ENCODE measurements around the gene ZNF835. TPM values are rescaled to one million over a fixed set of nuclear protein-coding genes. Genes with fewer than 3 reads are reported as not detected.
A peak's percentile ranks its signal among the peaks of the same experiment; 100 is the strongest.

ZNF835 gene
- total RNA-seq, 2 experiments from 2014 or later: 3.0 to 3.3 TPM

GRCh38 chr19:56654151-56654550, 17.4 kb downstream of the ZNF835 start:
- ATAC-seq (no peak), DNase-seq (no peak)
- no peak for TF ChIP-seq CTCF (IDR thresholded peaks at IDR 0.05)
- CTCF ChIA-PET: no interaction called here
- H3K27me3 Mint-ChIP-seq: no peaks in the 10 kb centered on the region
- POLR2A ChIA-PET: interaction anchor here (1.5 kb wide), 1 partner anchor 12 kb away, joined by 3 read pairs; the partner anchor contains the start of gene SMIM17
- H3K4me3 Mint-ChIP-seq: no peak overlapping the region
- H3K27ac Mint-ChIP-seq: no peak overlapping the region
- intact Hi-C loops (cut with micrococcal nuclease): no loop called here
- H3K36me3 Mint-ChIP-seq (ENCODE audit: low read depth): no peaks in the 10 kb centered on the region
- no peaks in the 10 kb centered on the region for H3K4me1 Mint-ChIP-seq (ENCODE audit: low read depth)
- H3K9me3 Mint-ChIP-seq: peaks cover 37% of the 10 kb centered on the region

- no peak overlapping the region for H3K4me3 Mint-ChIP-seq
- intact Hi-C loops (cut with micrococcal nuclease): no loop called here
- peaks cover 56% of the 10 kb centered on the region for H3K9me3 Mint-ChIP-seq
- ATAC-seq: no peak
- DNase-seq: no peak
- TF ChIP-seq CTCF (IDR thresholded peaks at IDR 0.05): no peak
- H3K36me3 Mint-ChIP-seq (ENCODE audit: low read depth): peaks cover 24% of the 10 kb centered on the region
- ChIA-PET CTCF (no interaction called here), POLR2A (no interaction called here)
- peaks cover 16% of the 10 kb centered on the region for H3K27me3 Mint-ChIP-seq
- no peak overlapping the region for H3K27ac Mint-ChIP-seq
- H3K4me1 Mint-ChIP-seq (ENCODE audit: low read depth): no peaks in the 10 kb centered on the region
Measured at GRCh38 chr19:56643460-56643955, 28.0 kb downstream of the ZNF835 start.

GRCh38 chr19:56642711-56643459, 28.7 kb downstream of the ZNF835 start, which contains the start of gene SMIM17:
SMIM17 (plus strand) TSS chr19:56643159; CDS start chr19:56645668, 2,509 bp downstream.
- Mint-ChIP-seq H3K27ac (no peak within 1 kb of the TSS), H3K36me3 (ENCODE audit: low read depth) (peaks cover 27% of the 10 kb centered on the region), H3K4me1 (ENCODE audit: low read depth) (no peaks in the 10 kb centered on the region), H3K4me3 (no peak within 1 kb of the TSS), H3K9me3 (peaks cover 57% of the 10 kb centered on the region), H3K27me3 (peaks cover 16% of the 10 kb centered on the region)
- POLR2A ChIA-PET: interaction anchor here (1.1 kb wide), 1 partner anchor 12 kb away, joined by 3 read pairs; no protein-coding TSS in a partner anchor
- CTCF ChIA-PET: no interaction called here
- ATAC-seq (no peak), DNase-seq (no peak)
- no peak for TF ChIP-seq CTCF (IDR thresholded peaks at IDR 0.05)
- intact Hi-C loops (cut with micrococcal nuclease): no loop called here

- no peak for DNase-seq
- Mint-ChIP-seq H3K27ac (no peak overlapping the region), H3K4me3 (no peak overlapping the region), H3K9me3 (peaks cover 47% of the 10 kb centered on the region), H3K36me3 (ENCODE audit: low read depth) (peaks cover 24% of the 10 kb centered on the region), H3K4me1 (ENCODE audit: low read depth) (no peaks in the 10 kb centered on the region), H3K27me3 (peaks cover 8% of the 10 kb centered on the region)
- ATAC-seq: no peak
- CTCF ChIA-PET: no interaction called here
- TF ChIP-seq CTCF (IDR thresholded peaks at IDR 0.05): no peak
- intact Hi-C loops (cut with micrococcal nuclease): no loop called here
- POLR2A ChIA-PET: no interaction called here
Measured at GRCh38 chr19:56639217-56639616, 32.3 kb downstream of the ZNF835 start.

- Mint-ChIP-seq H3K4me3 (no peak overlapping the region), H3K9me3 (peaks cover 47% of the 10 kb centered on the region), H3K4me1 (ENCODE audit: low read depth) (no peaks in the 10 kb centered on the region), H3K36me3 (ENCODE audit: low read depth) (peaks cover 20% of the 10 kb centered on the region), H3K27me3 (no peaks in the 10 kb centered on the region), H3K27ac (no peak overlapping the region)
- TF ChIP-seq CTCF (IDR thresholded peaks at IDR 0.05): no peak
- ChIA-PET CTCF (no interaction called here), POLR2A (no interaction called here)
- intact Hi-C loops (cut with micrococcal nuclease): no loop called here
- peak; percentile 78 for DNase-seq
- peak; percentile 64 for ATAC-seq
Measured at GRCh38 chr19:56637976-56638555, 33.5 kb downstream of the ZNF835 start.

All from activated CD8-positive, alpha-beta T cell treated with anti-CD3 and anti-CD28 coated beads for 36 hours (primary cell).